HG03159 (cell line): Measurements from ENCODE around the gene FMN1.
"Not testable (repeated sequence)": the region's sequence is repeated elsewhere in the genome, so short reads cannot be mapped to it uniquely, and the experiment has no call there.

Experiments
- ATAC-seq: cut with Tn5 transposase; IDR thresholded peaks from one replicate; pipeline ENCODE4 v1.9.1; 2021; ENCODE audit warnings: mild to moderate bottlenecking, moderate library complexity; ENCODE audit not compliant: unreplicated experiment

Gene FMN1

GRCh38 chr15:32991619-32992111 lies 202.8 kb downstream of the FMN1 start:
- no peak for ATAC-seq

- ATAC-seq: no peak
These were observed 204.4 kb downstream of the FMN1 start for GRCh38 chr15:32990071-32990470.

- ATAC-seq: no peak
These were observed 207.4 kb downstream of the FMN1 start for GRCh38 chr15:32987067-32987466.

GRCh38 chr15:32986147-32986546 lies 208.4 kb downstream of the FMN1 start:
- ATAC-seq: no peak

GRCh38 chr15:32983679-32984078 lies 210.8 kb downstream of the FMN1 start:
- no peak for ATAC-seq

GRCh38 chr15:32982001-32982400 lies 212.5 kb downstream of the FMN1 start:
- no peak for ATAC-seq

DNA sequence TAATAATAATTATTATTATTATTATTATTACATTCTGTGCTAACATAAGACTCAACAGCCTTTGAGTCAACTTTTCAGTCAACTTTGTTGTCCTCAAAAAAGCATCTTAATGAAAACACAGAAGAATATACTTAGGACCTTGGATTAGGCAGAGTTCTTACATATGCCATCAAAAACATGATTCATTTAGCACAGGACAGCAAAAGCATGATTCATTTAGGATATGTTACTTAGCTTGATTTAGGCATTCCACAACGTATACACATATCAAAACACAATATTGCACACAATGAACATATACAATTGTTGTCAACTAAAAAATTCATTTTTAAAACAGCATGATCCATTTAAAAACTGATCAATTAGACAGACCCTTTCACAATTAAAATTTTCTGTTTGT lies 213.0 kb downstream of the FMN1 start:
- ATAC-seq: no peak

DNA sequence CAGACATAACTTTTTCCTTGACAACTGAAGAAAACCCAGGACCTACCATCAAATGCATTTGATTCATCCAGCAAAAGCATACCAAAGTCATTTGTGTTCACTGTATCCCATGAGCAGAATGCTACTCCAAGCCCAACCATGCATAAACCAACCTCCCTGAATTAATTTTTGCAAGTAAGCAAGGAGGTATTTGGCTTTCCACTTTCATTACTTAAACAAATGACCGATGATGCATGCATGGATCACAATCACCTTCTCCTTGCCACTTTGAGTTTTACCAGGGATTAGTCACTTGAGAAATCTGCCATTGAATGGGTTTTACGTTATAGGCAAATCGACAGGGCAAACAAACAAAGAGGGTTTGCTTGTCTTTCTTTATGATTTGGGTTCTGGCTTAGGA lies 214.8 kb downstream of the FMN1 start:
- no peak for ATAC-seq

DNA sequence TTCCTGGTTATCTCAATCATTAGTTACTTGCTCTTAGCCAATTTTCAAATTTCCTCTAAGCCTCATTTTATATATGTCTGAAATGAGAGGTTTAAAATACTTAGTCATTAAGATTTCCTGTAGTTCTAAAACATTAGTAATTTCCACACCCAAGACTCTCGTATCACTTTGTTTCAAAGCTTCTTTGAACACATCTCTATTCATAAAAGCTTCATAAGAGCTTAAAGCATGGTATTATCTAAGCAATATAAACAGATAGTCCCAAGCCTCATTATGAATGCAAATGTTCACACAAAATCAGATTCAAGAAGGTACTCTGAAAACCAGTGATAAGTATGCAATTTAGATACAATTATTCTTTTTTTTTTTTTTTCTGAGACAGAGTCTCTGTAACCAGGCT lies 217.0 kb downstream of the FMN1 start:
- ATAC-seq: no peak

GRCh38 chr15:32974691-32975090 lies 219.8 kb downstream of the FMN1 start:
- no peak for ATAC-seq

GRCh38 chr15:32972686-32973085 lies 221.8 kb downstream of the FMN1 start:
- ATAC-seq: no peak

- no peak for ATAC-seq
These were observed 223.7 kb downstream of the FMN1 start for GRCh38 chr15:32970847-32971246.

DNA sequence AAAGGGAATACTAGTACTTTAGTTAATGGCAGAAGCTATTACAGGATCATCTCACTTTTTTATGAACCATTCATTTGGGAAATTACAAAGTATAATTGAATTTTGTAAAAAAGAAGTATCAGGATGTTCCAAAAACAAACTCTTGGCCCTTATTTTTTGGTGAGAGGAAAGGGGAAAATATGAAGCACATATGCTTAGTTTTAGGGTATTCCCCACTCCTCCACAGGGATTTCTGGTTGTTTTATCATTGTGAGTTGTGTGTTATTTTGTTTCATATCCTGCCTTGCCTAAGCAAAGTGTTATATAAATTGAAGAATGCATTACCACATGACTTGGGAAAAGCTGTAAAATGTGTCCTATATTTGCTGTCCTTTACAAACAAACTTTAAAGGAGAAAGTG lies 227.0 kb downstream of the FMN1 start:
- ATAC-seq: no peak

DNA sequence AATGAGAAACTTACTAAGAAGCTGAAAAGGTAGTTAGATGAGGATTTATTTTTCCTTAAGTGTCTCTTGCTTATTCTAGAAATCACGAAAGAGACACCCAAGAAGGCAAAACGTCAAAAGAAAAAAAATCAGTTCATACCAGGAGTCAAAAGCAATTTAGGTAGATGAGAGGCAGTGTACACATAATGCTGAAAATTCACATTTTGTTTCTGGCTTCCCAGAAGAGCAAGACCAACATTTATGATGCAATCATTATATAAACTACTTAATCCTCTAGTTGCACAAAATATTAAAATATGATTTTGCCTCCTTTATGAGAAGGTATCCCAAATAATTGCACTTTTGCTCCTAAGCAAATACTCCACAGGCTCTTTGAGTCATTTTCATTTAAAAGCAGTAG lies 228.0 kb downstream of the FMN1 start:
- ATAC-seq: no peak

DNA sequence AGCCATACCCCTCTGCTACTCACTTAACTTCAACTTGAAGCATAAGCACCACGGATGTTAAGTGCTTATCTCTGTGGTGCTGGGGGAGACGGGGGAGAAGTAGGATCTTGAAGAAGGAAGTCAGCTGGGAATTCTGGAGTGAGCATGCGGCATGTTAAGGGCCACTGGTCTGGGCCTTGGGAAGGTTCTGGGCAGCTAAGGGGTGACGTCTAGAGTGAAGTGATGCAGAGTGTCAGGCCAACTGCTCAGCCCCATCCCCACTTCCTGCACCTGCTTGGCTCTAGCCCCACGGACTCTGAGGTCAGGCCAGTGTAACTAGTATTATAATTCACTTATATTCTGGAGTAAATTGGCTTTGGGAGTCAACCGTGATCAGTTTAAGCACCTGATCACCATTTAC lies 228.6 kb downstream of the FMN1 start:
- ATAC-seq: no peak

- ATAC-seq: no peak
These were observed 235.4 kb downstream of the FMN1 start for GRCh38 chr15:32959077-32959476.

- ATAC-seq: no peak
These were observed 237.3 kb downstream of the FMN1 start for GRCh38 chr15:32957219-32957618.

DNA sequence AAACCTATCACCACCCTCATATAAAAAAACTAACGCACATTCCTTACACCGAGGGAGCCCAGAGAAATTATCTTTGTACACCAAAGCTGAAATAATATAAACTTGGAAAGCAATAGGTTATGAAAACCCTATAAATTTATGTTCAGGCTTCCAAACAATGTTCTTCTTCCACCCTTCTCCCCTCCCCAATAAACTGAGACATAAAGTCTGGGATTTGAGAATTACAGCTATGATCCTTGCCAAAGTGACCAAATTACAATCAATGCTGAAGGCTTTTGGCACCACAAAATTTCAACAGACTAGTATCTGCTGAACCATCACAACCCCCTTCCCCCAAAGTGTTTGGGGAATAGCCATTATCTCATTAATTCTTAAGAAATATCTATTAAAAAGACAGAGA lies 237.8 kb downstream of the FMN1 start:
- no peak for ATAC-seq

- ATAC-seq: no peak
These were observed 238.5 kb downstream of the FMN1 start for GRCh38 chr15:32956006-32956405.

GRCh38 chr15:32953533-32953910 lies 241.0 kb downstream of the FMN1 start:
- no peak for ATAC-seq

GRCh38 chr15:32952901-32953532 lies 241.5 kb downstream of the FMN1 start:
- ATAC-seq: no peak

GRCh38 chr15:32951736-32952464 lies 242.6 kb downstream of the FMN1 start:
- no peak for ATAC-seq

DNA sequence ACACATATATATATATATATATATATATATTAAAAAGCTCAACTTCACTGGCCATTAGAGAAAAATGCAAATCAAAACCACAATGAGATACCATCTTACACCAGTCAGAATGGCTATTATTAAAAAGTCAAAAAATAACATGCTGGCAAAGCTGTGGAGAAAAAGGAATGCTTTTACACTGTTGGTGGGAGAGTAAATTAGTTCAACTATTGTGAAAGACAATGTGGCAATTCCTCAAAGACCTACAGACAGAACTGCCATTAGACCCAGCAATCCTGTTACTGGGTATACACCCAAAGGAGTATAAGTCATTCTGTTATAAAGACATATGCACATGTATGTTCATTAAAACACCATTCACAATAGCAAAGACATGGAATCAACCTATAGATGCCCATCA lies 244.5 kb downstream of the FMN1 start:
- not testable (repeated sequence) for ATAC-seq
